K562 (cell line): ENCODE data around the gene FBXW8. TPM values are rescaled to one million over a fixed set of nuclear protein-coding genes. Genes with fewer than 3 reads are reported as not detected.

Experiments used
- ADNP ChIP-seq: fragments of 200-800 bp; sonication (Bioruptor generic); IDR thresholded peaks from 2 replicates; pipeline ENCODE4 v1.6.1; 2016; ENCODE audit warnings: missing genetic modification characterization, missing compliant biosample characterization
- BRCA1 ChIP-seq, 2 experiments: fragments of 450-650 bp in 1 of 2; sonication (generic) in 1 of 2; formaldehyde crosslinking in 1 of 2; IDR thresholded peaks; 2 replicates each; pipeline versions ENCODE4 v1.5.0 to v1.6.1; 2017 to 2020; ENCODE audit warnings: mild to moderate bottlenecking in 1 of 2, missing genetic modification reagents in 1 of 2
- C11orf30 ChIP-seq: fragments of 450-650 bp; IDR thresholded peaks from 2 replicates; pipeline ENCODE4 v1.6.1; 2016; ENCODE audit warnings: low read depth, mild to moderate bottlenecking
- DACH1 ChIP-seq: fragments of 450-650 bp; IDR thresholded peaks from 2 replicates; pipeline ENCODE4 v1.6.1; 2018; ENCODE audit not compliant: partially characterized antibody
- ESRRA ChIP-seq: fragments of 450-650 bp; IDR thresholded peaks from 2 replicates; pipeline ENCODE4 v1.6.1; 2014; ENCODE audit warnings: low read depth, mild to moderate bottlenecking, moderate library complexity, borderline replicate concordance
- ETV6 ChIP-seq, 3 experiments: fragments of 150-350 bp in 1 of 3; sonication (generic) in 1 of 3; formaldehyde crosslinking in 1 of 3; IDR thresholded peaks; 2 replicates each; pipeline versions ENCODE4 v1.6.1 to v1.8.0; 2014 to 2022; ENCODE audit warnings: borderline replicate concordance in 2 of 3, low read depth in 2 of 3, antibody characterized with exemption in 1 of 3, low read length in 1 of 3, mild to moderate bottlenecking in 1 of 3, missing genetic modification reagents in 1 of 3
- FOXJ3 ChIP-seq: sonication (generic); formaldehyde crosslinking; IDR thresholded peaks from 2 replicates; pipeline ENCODE4 v1.4.0; 2020; ENCODE audit warnings: mild to moderate bottlenecking, missing genetic modification reagents
- HNRNPK ChIP-seq: fragments of 200-400 bp; formaldehyde crosslinking; IDR thresholded peaks from one replicate; pipeline ENCODE4 v1.6.1; 2018; ENCODE audit warnings: mild to moderate bottlenecking, low read depth, low read length; ENCODE audit not compliant: poor library complexity, severe bottlenecking
- KLF16 ChIP-seq: IDR thresholded peaks from 2 replicates; pipeline ENCODE4 v1.6.1; 2016; ENCODE audit warnings: antibody characterized with exemption
- MCM7 ChIP-seq, 2 experiments: fragments of 450-650 bp; IDR thresholded peaks; 2 replicates each; pipeline ENCODE4 v1.6.1; 2016 to 2018
- MXI1 ChIP-seq: IDR thresholded peaks from 2 replicates; pipeline ENCODE4 v1.6.1; 2011; ENCODE audit warnings: low read depth, mild to moderate bottlenecking, improper control_type of control experiment, low read length
- NFRKB ChIP-seq: fragments of 450-650 bp; IDR thresholded peaks from 2 replicates; pipeline ENCODE4 v1.6.1; 2016; ENCODE audit warnings: low read depth
- POLR2AphosphoS5 ChIP-seq: IDR thresholded peaks from 2 replicates; pipeline ENCODE4 v1.6.1; 2011; ENCODE audit warnings: mild to moderate bottlenecking, low read depth, low read length, moderate library complexity; ENCODE audit not compliant: control insufficient read depth, insufficient read depth
- RAD51 ChIP-seq: fragments of 450-650 bp; IDR thresholded peaks from 2 replicates; pipeline ENCODE4 v1.7.1; 2016; ENCODE audit warnings: low read depth, mild to moderate bottlenecking, borderline replicate concordance
- RCOR1 ChIP-seq, 2 experiments: IDR thresholded peaks; 2 replicates each; pipeline ENCODE4 v1.6.1; 2012; ENCODE audit warnings: low read depth in 2 of 2, low read length in 2 of 2, borderline replicate concordance in 1 of 2, improper control_type of control experiment in 1 of 2
- TAF15 ChIP-seq: fragments of 200-400 bp; formaldehyde crosslinking; IDR thresholded peaks from 2 replicates; pipeline ENCODE4 v1.6.1; 2017; ENCODE audit warnings: mild to moderate bottlenecking, low read depth, low read length, moderate library complexity
- TAL1 ChIP-seq: fragments of 450-650 bp; IDR thresholded peaks from 2 replicates; pipeline ENCODE4 v1.6.1; 2016; ENCODE audit warnings: mild to moderate bottlenecking
- TEAD4 ChIP-seq, 2 experiments: sonication (generic) in 1 of 2; formaldehyde crosslinking in 1 of 2; IDR thresholded peaks; 2 replicates each; pipeline versions ENCODE4 v1.6.1 to v1.8.0; 2012 to 2022; ENCODE audit warnings: borderline replicate concordance in 1 of 2, inconsistent platforms in 1 of 2, low read length in 1 of 2, mild to moderate bottlenecking in 1 of 2, missing genetic modification reagents in 1 of 2
- TRIM24 ChIP-seq, 2 experiments: fragments of 450-650 bp; IDR thresholded peaks; 2 replicates each; pipeline ENCODE4 v1.6.1; 2016
- ZNF143 ChIP-seq: sonication (generic); formaldehyde crosslinking; IDR thresholded peaks from 2 replicates; pipeline ENCODE4 v1.9.0; 2022; ENCODE audit warnings: mild to moderate bottlenecking, missing genetic modification reagents
- ZNF316 ChIP-seq: fragments of 450-650 bp; IDR thresholded peaks from 2 replicates; pipeline ENCODE4 v1.6.1; 2016
- ZNF76 ChIP-seq: fragments of 250-450 bp; sonication (Bioruptor Pico); IDR thresholded peaks from 2 replicates; pipeline ENCODE4 v1.4.0; 2020; ENCODE audit warnings: mild to moderate bottlenecking, moderate library complexity, borderline replicate concordance
- polyA plus RNA-seq, 8 experiments: library from polyadenylated mRNA; depleted of rRNA in 4 of 8; stranded (reverse) in 5 of 8; unstranded in 3 of 8; fragments of >200 nt; fragmentation: Nextera tagmentation in 2 of 8; fragmentation: Illumina TruSeq in 1 of 8; extraction: Ambion mirVana in 2 of 8; extraction: Trizol in 1 of 8; gene quantifications; 2 replicates each; pipeline versions ENCODE4 v1.2.1 to v1.2.3, GENCODE V29; 2011 to 2014; ENCODE audit warnings: inconsistent platforms in 1 of 8, missing spikeins in 1 of 8
- total RNA-seq, 7 experiments: library from RNA; depleted of rRNA in 6 of 7; stranded (reverse); fragments of >200 nt in 6 of 7; fragmentation: Illumina TruSeq in 2 of 7; extraction: Trizol in 2 of 7; gene quantifications; 2 replicates each; pipeline versions ENCODE4 v1.2.1 to v1.2.3, GENCODE V29; 2011 to 2021; ENCODE audit warnings: low replicate concordance in 1 of 7
- TF ChIP-seq, protein P1 (sequence below), 2 experiments: fragments of 450-650 bp; IDR thresholded peaks; 2 replicates each; pipeline ENCODE4 v1.6.1; 2018; ENCODE audit warnings: mild to moderate bottlenecking in 2 of 2, low read depth in 1 of 2; ENCODE audit not compliant: partially characterized antibody in 2 of 2
- TF ChIP-seq, protein P2 (sequence below): sonication (generic); formaldehyde crosslinking; IDR thresholded peaks from 2 replicates; pipeline ENCODE4 v1.8.0; 2022; ENCODE audit warnings: missing genetic modification reagents, mild to moderate bottlenecking, moderate library complexity, borderline replicate concordance

Gene FBXW8
- total and polyA plus RNA-seq, 9 of the 15 experiments (the other 6 are each of a cell fraction or from before 2014, with no cell fraction given), result 0.58 to 8.3 (median 4.4) TPM

DNA sequence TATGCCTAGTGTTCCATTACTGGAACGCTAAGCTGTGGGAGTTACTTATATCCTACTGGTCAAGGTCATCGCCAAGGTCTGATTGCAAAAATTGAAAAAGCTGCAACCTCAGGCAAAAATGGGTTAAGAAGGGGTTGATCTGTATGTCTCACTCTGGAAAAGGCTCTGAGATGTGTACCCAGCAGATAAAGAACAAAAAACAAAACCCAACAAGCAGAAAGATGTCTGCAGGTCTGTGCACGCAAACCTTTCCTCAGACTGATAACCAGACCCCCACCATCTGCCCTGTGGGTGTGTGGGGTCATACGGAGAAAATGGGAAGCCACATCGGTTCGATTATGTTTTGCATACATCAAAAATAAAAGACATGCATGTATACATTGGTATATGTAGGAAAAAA is 132.1 kb downstream of the FBXW8 start (continued):
- peak; percentile 57; the same call in 1 of the 2 replicates for TF ChIP-seq POLR2AphosphoS5
- TF ChIP-seq ZNF316, result peak; percentile 64
- no peak for TF ChIP-seq FOXJ3 (CRISPR knock-in tag)
- TF ChIP-seq TAL1, result peak; percentile 83
- no peak for TF ChIP-seq TAF15
- TF ChIP-seq NFRKB, result 0 out of 2 replicates have a peak, but pooled peaks have one; percentile 43
- TF ChIP-seq HNRNPK, result no peak
- TF ChIP-seq MCM7 (IDR thresholded peaks at IDR 0.05), result no peak
- TF ChIP-seq ETV6 (IDR thresholded peaks at IDR 0.05; ENCODE audit: borderline replicate concordance in 1 of 2, low read depth in 2 of 2, low read length in 1 of 2), result no peak
- TF ChIP-seq ETV6 (CRISPR knock-in tag; IDR thresholded peaks at IDR 0.05; ENCODE audit: borderline replicate concordance), result no peak
- TF ChIP-seq, protein P1, sequence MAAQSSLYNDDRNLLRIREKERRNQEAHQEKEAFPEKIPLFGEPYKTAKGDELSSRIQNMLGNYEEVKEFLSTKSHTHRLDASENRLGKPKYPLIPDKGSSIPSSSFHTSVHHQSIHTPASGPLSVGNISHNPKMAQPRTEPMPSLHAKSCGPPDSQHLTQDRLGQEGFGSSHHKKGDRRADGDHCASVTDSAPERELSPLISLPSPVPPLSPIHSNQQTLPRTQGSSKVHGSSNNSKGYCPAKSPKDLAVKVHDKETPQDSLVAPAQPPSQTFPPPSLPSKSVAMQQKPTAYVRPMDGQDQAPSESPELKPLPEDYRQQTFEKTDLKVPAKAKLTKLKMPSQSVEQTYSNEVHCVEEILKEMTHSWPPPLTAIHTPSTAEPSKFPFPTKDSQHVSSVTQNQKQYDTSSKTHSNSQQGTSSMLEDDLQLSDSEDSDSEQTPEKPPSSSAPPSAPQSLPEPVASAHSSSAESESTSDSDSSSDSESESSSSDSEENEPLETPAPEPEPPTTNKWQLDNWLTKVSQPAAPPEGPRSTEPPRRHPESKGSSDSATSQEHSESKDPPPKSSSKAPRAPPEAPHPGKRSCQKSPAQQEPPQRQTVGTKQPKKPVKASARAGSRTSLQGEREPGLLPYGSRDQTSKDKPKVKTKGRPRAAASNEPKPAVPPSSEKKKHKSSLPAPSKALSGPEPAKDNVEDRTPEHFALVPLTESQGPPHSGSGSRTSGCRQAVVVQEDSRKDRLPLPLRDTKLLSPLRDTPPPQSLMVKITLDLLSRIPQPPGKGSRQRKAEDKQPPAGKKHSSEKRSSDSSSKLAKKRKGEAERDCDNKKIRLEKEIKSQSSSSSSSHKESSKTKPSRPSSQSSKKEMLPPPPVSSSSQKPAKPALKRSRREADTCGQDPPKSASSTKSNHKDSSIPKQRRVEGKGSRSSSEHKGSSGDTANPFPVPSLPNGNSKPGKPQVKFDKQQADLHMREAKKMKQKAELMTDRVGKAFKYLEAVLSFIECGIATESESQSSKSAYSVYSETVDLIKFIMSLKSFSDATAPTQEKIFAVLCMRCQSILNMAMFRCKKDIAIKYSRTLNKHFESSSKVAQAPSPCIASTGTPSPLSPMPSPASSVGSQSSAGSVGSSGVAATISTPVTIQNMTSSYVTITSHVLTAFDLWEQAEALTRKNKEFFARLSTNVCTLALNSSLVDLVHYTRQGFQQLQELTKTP (IDR thresholded peaks at IDR 0.05; ENCODE audit: low read depth in 1 of 2, partially characterized antibody in 2 of 2), result peak in 1 of 2 experiments; percentile 13
- no peak for TF ChIP-seq ZNF76 (CRISPR knock-in tag)
- TF ChIP-seq ADNP (tag), result peak; percentile 12
- TF ChIP-seq ESRRA, result peak; percentile 55
- peak; percentile 75 for TF ChIP-seq TEAD4 (IDR thresholded peaks at IDR 0.05; ENCODE audit: low read length)
- no peak for TF ChIP-seq TEAD4 (CRISPR knock-in tag; IDR thresholded peaks at IDR 0.05; ENCODE audit: borderline replicate concordance)
- no peak for TF ChIP-seq MXI1
- peak in 1 of 2 experiments; percentile 52; a peak in 1 of 4 replicates for TF ChIP-seq RCOR1 (IDR thresholded peaks at IDR 0.05; ENCODE audit: borderline replicate concordance in 1 of 2, low read depth in 2 of 2, low read length in 2 of 2)
- no peak for TF ChIP-seq DACH1
- TF ChIP-seq BRCA1 (IDR thresholded peaks at IDR 0.05), result no peak
- TF ChIP-seq BRCA1 (CRISPR knock-in tag; IDR thresholded peaks at IDR 0.05), result no peak
- TF ChIP-seq KLF16, result 0 out of 2 replicates have a peak, but pooled peaks have one; percentile 57
- TF ChIP-seq, protein P2, sequence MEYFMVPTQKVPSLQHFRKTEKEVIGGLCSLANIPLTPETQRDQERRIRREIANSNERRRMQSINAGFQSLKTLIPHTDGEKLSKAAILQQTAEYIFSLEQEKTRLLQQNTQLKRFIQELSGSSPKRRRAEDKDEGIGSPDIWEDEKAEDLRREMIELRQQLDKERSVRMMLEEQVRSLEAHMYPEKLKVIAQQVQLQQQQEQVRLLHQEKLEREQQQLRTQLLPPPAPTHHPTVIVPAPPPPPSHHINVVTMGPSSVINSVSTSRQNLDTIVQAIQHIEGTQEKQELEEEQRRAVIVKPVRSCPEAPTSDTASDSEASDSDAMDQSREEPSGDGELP (CRISPR knock-in tag), result no peak
- TF ChIP-seq TRIM24 (IDR thresholded peaks at IDR 0.05), result peak in 1 of 2 experiments; percentile 52; a peak in 1 of 4 replicates
- TF ChIP-seq ZNF143 (CRISPR knock-in tag), result no peak
- TF ChIP-seq C11orf30, result peak; percentile 30; the same call in 1 of the 2 replicates
- no peak for TF ChIP-seq RAD51
